Prostate gland (tissue), 2 donors: Measurements from ENCODE around the gene EEFSEC.

ENCODE experiments used
- POLR2AphosphoS5 ChIP-seq: sonication (generic); formaldehyde crosslinking; IDR thresholded peaks from one replicate; pipeline ENCODE4 v1.6.1; 2017; ENCODE audit warnings: antibody characterized with exemption
- TF ChIP-seq, protein P1 (sequence below), 4 experiments: fragments of 200-600 bp in 2 of 4; fragments of 450-650 bp in 2 of 4; sonication (generic) in 2 of 4; IDR thresholded peaks; 1 replicate in 3 of 4; 2 replicates in 1 of 4; pipeline ENCODE4 v1.5.1; 2016 to 2019; ENCODE audit warnings: antibody characterized with exemption in 4 of 4, mild to moderate bottlenecking in 2 of 4, moderate library complexity in 2 of 4

GRCh38 chr3:128383316-128384235 lies 230.3 kb downstream of the EEFSEC start:
- TF ChIP-seq, protein P1, sequence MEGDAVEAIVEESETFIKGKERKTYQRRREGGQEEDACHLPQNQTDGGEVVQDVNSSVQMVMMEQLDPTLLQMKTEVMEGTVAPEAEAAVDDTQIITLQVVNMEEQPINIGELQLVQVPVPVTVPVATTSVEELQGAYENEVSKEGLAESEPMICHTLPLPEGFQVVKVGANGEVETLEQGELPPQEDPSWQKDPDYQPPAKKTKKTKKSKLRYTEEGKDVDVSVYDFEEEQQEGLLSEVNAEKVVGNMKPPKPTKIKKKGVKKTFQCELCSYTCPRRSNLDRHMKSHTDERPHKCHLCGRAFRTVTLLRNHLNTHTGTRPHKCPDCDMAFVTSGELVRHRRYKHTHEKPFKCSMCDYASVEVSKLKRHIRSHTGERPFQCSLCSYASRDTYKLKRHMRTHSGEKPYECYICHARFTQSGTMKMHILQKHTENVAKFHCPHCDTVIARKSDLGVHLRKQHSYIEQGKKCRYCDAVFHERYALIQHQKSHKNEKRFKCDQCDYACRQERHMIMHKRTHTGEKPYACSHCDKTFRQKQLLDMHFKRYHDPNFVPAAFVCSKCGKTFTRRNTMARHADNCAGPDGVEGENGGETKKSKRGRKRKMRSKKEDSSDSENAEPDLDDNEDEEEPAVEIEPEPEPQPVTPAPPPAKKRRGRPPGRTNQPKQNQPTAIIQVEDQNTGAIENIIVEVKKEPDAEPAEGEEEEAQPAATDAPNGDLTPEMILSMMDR (IDR thresholded peaks at IDR 0.05) = no peak
- no peak for TF ChIP-seq POLR2AphosphoS5
